Activated CD4-positive, alpha-beta T cell treated with anti-CD3 and anti-CD28 coated beads, Interleukin-2, amount 10 ng/mL, durations not matched to agents 24 days and 14 days (primary cell): ENCODE results near the gene ARHGAP24. TPM values are rescaled to one million over a fixed set of nuclear protein-coding genes. Genes with fewer than 3 reads are reported as not detected.
A peak's percentile ranks its signal among the peaks of the same experiment; 100 is the strongest.

ENCODE experiments used
- DNase-seq: peaks from one replicate; pipeline ENCODE4 v3.0.0; 2022
- H3K27ac Mint-ChIP-seq: one replicate; pipeline ENCODE4 v1.8.0; 2022; ENCODE audit warnings: mild to moderate bottlenecking, mixed read lengths
- H3K27me3 Mint-ChIP-seq: one replicate; pipeline ENCODE4 v1.8.0; 2022; ENCODE audit warnings: mixed read lengths
- H3K36me3 Mint-ChIP-seq: one replicate; pipeline ENCODE4 v1.8.0; 2022; ENCODE audit warnings: low read depth, mild to moderate bottlenecking, mixed read lengths
- H3K4me1 Mint-ChIP-seq: one replicate; pipeline ENCODE4 v1.8.0; 2021; ENCODE audit warnings: mixed read lengths
- H3K4me3 Mint-ChIP-seq: one replicate; pipeline ENCODE4 v1.8.0; 2022; ENCODE audit warnings: mild to moderate bottlenecking, moderate library complexity, mixed read lengths
- H3K9me3 Mint-ChIP-seq: one replicate; pipeline ENCODE4 v1.8.0; 2021; ENCODE audit warnings: mixed read lengths
- intact Hi-C: fragments of 100-400 bp; cut with micrococcal nuclease; formaldehyde crosslinking; loops from one replicate; pipeline ENCODE4 v1.15.1; 2023
- total RNA-seq: library from RNA; stranded (reverse); gene quantifications from 2 replicates; pipeline ENCODE4 v1.2.3, GENCODE V29; 2022

ARHGAP24 gene
- total RNA-seq, 1 donor from 2014 or later, result not detected

DNA sequence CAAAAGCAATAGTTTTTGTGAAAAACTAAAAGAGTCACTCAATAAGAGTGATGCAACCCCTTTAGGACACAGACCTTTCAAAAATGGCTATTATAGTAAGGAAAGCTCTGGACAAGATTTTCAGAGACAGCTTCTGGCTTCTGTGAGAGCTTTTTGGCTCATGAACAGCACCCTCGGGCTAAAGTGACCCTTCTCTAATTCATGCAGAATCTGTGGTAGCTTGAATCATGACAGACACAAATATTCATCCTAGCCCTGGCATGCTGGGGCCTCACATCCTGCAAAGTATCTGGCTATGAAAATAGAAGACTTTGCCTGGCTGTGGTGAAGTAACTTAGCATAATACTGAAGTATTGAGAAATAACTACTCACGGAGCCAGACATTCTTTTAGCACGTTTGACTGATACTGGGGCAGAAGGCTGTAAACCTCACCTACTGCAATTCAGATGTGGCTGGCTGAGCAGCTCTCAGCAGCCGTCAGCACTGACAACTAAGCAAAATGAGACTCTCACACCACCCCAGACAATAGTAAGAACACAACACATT, 557.6 kb downstream of the ARHGAP24 start:
- H3K4me3 Mint-ChIP-seq, result no peak overlapping the region
- intact Hi-C loops, result no loop called here
- no peak overlapping the region for H3K27ac Mint-ChIP-seq
- no peaks in the 10 kb centered on the region for H3K36me3 Mint-ChIP-seq
- no peak for DNase-seq
- no peaks in the 10 kb centered on the region for H3K9me3 Mint-ChIP-seq
- H3K4me1 Mint-ChIP-seq, result no peaks in the 10 kb centered on the region
- H3K27me3 Mint-ChIP-seq, result no peaks in the 10 kb centered on the region

DNA sequence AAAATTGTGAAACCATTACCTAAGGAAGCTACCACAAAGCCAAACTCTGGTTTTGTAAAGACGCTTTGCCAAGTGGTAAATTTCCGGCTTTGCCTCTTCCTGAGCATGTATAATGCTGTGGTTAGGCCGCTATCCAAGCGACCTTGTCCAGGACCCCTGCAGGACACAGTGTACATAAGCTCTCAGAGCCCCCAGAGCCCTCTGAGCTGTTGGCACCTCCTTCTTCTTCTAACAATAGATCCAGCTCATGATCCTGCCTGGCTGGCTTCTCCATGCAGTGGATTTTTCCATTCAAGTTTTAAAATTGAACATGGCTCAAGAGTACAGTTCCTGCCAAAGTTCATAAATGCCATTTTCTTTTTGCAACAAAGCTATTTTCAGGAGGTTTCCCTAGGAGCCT, 558.2 kb downstream of the ARHGAP24 start:
- DNase-seq, result no peak
- Mint-ChIP-seq H3K36me3 (no peaks in the 10 kb centered on the region), H3K4me1 (no peaks in the 10 kb centered on the region), H3K9me3 (no peaks in the 10 kb centered on the region), H3K4me3 (no peak overlapping the region), H3K27me3 (no peaks in the 10 kb centered on the region), H3K27ac (no peak overlapping the region)
- intact Hi-C loops, result no loop called here

DNA sequence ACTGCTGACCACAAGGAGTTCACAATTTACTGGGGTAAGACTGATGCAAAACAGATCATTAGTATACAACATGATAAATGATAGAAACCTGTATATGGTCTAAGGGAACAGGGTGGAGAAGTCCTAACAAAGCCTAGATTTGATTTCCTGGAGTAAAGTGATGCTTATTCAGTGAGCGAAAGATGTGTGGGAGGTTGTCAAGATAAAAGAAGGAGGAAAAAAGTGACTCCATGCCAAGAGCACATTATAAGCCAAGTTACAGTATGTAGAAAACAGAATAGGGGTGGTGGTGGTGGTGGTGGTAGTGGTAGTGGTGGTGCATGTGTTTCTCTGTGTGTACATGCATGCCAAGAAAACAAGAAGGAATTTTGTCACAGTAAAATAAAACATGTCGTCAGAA, 559.7 kb downstream of the ARHGAP24 start:
- DNase-seq, result no peak
- Mint-ChIP-seq H3K27ac (no peak overlapping the region), H3K4me3 (no peak overlapping the region), H3K9me3 (no peaks in the 10 kb centered on the region), H3K36me3 (no peaks in the 10 kb centered on the region), H3K4me1 (no peaks in the 10 kb centered on the region), H3K27me3 (no peaks in the 10 kb centered on the region)
- intact Hi-C loops, result no loop called here

DNA sequence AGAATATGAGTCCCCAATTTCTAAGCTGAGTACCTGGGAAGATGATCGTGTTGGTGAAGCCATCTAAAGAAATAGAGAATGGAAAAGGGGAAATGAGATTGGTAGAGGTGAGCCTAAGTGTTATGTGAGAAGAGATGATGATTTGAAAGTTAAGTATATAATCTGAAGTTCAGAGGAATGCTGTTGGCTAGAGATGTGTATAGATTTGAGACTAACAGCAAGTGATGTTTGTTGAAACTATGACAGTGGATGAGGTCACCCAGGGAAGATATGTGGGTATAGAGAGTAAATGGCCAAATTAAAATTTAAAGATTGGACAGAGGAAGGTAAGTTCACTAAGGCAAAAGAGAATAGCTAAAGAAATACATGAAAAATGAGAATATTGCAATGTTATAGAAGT, 560.7 kb downstream of the ARHGAP24 start:
- DNase-seq, result no peak

DNA sequence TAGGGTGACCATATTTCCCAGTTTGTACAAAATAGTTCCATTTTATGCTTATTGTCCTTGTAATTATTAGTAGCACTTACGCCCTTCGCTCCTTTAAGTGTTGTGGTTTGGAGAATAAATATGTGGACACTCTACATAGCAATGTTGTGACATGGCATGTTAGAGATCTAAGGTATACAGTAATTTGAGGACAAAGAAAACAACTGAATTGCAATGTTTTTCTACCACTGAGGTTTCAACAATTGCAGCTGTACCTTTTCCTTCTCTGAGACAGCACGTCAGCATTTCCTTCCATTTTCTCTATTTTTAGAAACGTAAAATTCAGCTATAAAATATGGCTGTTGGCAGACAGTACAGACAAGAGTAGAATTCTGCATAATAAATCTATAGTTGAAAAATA, 561.8 kb downstream of the ARHGAP24 start:
- Mint-ChIP-seq H3K4me1 (no peaks in the 10 kb centered on the region), H3K27ac (no peak overlapping the region), H3K27me3 (no peaks in the 10 kb centered on the region), H3K36me3 (no peaks in the 10 kb centered on the region), H3K4me3 (no peak overlapping the region), H3K9me3 (no peaks in the 10 kb centered on the region)
- no peak for DNase-seq
- intact Hi-C loops, result no loop called here

More for the DNA sequence above, 560.7 kb downstream of the ARHGAP24 start:
- H3K36me3 Mint-ChIP-seq, result no peaks in the 10 kb centered on the region
- H3K9me3 Mint-ChIP-seq, result no peaks in the 10 kb centered on the region
- no peak overlapping the region for H3K27ac Mint-ChIP-seq
- H3K27me3 Mint-ChIP-seq, result no peaks in the 10 kb centered on the region
- no peaks in the 10 kb centered on the region for H3K4me1 Mint-ChIP-seq
- intact Hi-C loops, result no loop called here
- no peak overlapping the region for H3K4me3 Mint-ChIP-seq

DNA sequence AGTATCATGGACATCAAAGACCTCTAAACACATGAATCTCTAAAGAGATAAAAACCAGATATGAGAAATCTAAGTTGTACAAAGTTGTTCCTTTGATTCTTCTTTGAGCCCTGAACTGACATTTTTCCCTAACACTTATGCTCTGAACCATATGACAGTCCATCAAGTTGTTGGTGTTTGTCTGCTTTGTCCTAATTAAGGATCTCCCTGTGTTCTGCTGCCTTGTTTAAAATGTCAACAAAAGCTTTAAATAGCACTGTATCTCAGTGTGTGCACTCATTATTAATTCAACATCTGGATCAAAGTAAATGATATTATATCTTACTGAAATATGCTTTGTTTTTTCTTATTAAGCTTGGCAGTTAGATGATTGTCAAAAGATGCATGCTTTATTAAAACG, 563.1 kb downstream of the ARHGAP24 start:
- no peaks in the 10 kb centered on the region for H3K27me3 Mint-ChIP-seq
- H3K36me3 Mint-ChIP-seq, result no peaks in the 10 kb centered on the region
- H3K4me1 Mint-ChIP-seq, result no peaks in the 10 kb centered on the region
- H3K9me3 Mint-ChIP-seq, result no peaks in the 10 kb centered on the region
- intact Hi-C loops, result no loop called here
- no peak overlapping the region for H3K4me3 Mint-ChIP-seq
- no peak overlapping the region for H3K27ac Mint-ChIP-seq
- DNase-seq, result no peak

DNA sequence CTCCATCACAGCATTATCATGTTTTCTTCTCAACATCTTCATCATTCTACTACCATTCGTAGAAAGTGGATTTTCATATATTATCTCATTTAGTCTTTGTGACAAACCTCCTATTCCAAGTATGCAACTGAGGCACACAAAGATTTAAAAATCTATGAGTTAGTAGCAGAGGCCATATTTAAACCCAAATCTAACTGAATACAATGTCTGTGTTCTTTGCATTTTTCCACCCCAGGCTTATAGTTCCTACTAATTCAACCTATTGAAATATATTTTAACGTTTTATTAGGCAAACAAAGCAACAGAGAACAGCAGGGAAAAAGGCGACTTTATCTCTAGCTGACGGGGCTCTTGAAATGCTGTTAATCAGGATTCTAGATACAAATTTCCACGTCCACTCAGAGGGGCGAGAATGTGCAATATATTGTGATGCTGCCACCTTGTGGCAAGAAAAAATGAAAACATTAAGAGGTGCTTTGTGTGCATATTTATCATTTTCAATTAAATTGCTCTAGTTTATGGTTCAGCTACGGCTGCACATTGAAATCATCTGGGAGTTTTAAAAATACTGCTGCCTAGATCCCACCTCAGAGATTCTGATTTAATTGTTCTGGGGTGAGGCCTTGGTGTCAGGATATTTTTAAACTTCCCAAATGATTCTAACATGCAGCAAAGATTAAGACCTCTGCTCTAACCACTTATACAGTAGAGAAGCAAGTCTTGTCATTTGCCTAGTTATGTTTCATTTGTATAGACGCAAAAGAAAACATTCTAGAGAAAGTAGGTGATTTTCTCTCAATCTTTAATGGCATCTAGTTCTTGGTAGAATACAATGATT, 569.0 kb downstream of the ARHGAP24 start:
- H3K27ac Mint-ChIP-seq, result no peak overlapping the region
- intact Hi-C loops, result no loop called here
- H3K36me3 Mint-ChIP-seq, result no peaks in the 10 kb centered on the region
- H3K4me1 Mint-ChIP-seq, result no peaks in the 10 kb centered on the region
- no peaks in the 10 kb centered on the region for H3K27me3 Mint-ChIP-seq
- H3K4me3 Mint-ChIP-seq, result no peak overlapping the region
- no peaks in the 10 kb centered on the region for H3K9me3 Mint-ChIP-seq
- DNase-seq, result peak; percentile 66

DNA sequence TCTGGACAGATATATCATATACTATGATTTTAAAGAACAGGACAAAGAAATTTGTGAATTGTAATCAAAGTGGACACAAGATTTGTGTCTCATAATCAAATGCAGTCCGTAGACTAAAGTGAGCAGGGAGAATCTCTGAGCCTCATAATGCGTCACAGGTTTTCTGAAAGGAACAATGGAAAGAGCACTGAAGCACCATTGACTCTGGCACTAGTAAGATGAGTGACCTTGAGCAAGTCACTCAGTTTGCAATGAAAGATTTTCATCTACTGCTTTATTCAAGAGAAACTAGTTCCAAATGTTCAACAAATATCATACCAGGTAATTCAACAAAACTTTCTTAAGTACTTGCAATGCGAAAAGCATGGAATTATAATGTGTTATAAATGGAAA, 569.6 kb downstream of the ARHGAP24 start:
- Mint-ChIP-seq H3K27me3 (no peaks in the 10 kb centered on the region), H3K36me3 (no peaks in the 10 kb centered on the region), H3K4me1 (no peaks in the 10 kb centered on the region), H3K9me3 (no peaks in the 10 kb centered on the region), H3K27ac (no peak overlapping the region), H3K4me3 (no peak overlapping the region)
- DNase-seq, result no peak
- intact Hi-C loops, result no loop called here

DNA sequence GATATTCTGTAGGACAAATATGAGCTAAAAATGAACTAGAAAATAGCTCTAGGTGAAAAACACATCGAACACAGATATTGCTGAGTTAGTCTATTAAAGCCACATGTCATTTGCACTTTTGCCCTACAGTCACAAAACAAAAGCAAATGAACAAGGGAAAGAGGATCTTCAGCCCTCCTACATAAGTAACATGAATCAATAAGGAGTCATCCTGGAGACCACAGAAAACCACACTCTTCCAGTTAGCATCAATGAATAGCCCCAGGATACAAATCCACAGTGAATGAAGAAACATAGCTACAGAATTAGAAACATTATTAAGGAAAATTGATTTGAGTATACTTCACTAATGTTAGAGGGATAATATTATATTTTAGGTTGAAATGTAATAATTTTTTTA, 573.5 kb downstream of the ARHGAP24 start:
- Mint-ChIP-seq H3K27ac (no peak overlapping the region), H3K27me3 (no peaks in the 10 kb centered on the region), H3K4me1 (no peaks in the 10 kb centered on the region), H3K4me3 (no peak overlapping the region), H3K36me3 (no peaks in the 10 kb centered on the region), H3K9me3 (no peaks in the 10 kb centered on the region)
- DNase-seq, result no peak
- intact Hi-C loops, result no loop called here

DNA sequence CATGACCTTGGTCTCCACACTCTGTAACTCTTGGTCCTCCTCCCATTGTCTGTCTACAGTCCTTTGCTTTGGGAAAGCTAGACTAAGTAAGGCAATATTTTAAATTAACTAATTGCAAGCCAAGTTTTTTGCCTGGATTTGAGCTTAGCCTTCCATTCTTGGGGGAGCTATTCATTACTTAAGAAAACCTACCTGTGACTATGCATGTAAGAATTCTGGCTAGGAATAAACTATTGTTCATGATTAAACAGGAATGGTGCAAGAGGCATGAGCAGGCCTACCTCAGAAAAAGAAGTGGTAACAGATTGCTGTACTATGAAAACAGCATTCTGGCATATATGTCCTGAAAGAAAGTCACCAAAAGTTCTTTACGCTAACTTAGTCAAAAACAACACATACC, 575.5 kb downstream of the ARHGAP24 start:
- Mint-ChIP-seq H3K36me3 (no peaks in the 10 kb centered on the region), H3K27ac (no peak overlapping the region), H3K4me1 (no peaks in the 10 kb centered on the region), H3K4me3 (no peak overlapping the region), H3K27me3 (no peaks in the 10 kb centered on the region), H3K9me3 (no peaks in the 10 kb centered on the region)
- intact Hi-C loops, result no loop called here
- DNase-seq, result no peak
